Tibial nerve (tissue), 4 donors: ENCODE data around the gene SELENOS.

Source experiments
- EP300 ChIP-seq, 2 donors: sonication (generic); formaldehyde crosslinking; IDR thresholded peaks; one replicate each; pipeline ENCODE4 v1.6.1; 2017; ENCODE audit warnings: antibody characterized with exemption in 2 of 2, mild to moderate bottlenecking in 1 of 2
- TF ChIP-seq, protein P1 (sequence below), 5 experiments: fragments of 200-600 bp in 3 of 5; fragments of 450-650 bp in 2 of 5; sonication (generic) in 3 of 5; IDR thresholded peaks; one replicate each; pipeline ENCODE4 v1.5.1; 2016 to 2019; ENCODE audit warnings: antibody characterized with exemption in 5 of 5, mild to moderate bottlenecking in 3 of 5, moderate library complexity in 2 of 5

DNA sequence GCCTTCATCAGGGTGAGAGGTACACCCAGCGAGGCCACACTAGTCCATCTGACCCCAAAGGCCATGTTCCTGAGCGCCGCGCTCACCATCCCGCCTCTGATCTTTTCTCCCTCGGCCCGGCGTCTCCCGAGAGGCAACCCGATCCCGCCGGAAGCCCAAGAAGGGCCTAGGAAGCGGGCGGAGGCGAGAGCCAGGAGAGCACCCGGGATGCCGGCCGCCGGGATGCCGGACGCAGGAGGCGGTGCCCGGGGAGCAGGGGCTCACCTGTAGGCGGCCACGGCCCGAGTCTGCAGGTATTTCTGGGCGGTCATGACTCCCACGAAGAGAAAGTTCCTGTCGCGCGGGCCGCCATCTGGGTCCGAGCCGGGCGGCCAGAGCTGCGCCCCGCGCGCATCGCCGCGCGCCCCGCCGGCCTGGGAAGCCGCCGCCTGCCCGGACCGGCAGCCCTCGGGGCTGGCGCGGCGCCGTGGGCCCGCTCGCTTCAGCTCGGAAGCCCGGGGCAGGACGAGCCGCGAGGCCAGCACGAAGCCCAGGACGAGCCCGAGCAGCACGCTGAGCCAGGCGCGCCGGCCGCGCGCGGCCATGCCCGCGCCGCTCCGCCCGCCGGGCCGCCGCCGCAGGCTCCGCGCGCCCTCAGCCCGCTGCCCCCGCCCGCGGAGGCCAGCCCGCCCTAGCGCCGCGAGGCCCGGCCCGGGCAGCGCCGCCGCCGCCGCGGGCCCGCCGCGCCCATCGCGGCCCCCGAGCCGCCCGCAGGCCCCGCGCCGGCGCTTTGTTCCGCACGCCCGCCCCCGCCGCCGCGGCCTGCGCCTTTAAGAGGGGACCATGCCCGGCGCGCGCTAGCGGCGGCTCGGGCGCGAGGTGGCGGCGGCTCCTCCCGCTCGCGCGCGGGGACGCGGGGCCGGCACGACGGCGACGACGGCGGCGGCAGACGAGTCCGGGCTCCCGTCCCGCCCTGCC is 26.1 kb downstream of the SELENOS start:
- TF ChIP-seq, protein P1, sequence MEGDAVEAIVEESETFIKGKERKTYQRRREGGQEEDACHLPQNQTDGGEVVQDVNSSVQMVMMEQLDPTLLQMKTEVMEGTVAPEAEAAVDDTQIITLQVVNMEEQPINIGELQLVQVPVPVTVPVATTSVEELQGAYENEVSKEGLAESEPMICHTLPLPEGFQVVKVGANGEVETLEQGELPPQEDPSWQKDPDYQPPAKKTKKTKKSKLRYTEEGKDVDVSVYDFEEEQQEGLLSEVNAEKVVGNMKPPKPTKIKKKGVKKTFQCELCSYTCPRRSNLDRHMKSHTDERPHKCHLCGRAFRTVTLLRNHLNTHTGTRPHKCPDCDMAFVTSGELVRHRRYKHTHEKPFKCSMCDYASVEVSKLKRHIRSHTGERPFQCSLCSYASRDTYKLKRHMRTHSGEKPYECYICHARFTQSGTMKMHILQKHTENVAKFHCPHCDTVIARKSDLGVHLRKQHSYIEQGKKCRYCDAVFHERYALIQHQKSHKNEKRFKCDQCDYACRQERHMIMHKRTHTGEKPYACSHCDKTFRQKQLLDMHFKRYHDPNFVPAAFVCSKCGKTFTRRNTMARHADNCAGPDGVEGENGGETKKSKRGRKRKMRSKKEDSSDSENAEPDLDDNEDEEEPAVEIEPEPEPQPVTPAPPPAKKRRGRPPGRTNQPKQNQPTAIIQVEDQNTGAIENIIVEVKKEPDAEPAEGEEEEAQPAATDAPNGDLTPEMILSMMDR (IDR thresholded peaks at IDR 0.05): peak in 1 of 5 experiments; percentile 11
- no peak for TF ChIP-seq EP300 (IDR thresholded peaks at IDR 0.05)
